HG02852 (cell line): Measurements from ENCODE around the gene MEIS1.

Experiments used
- ATAC-seq: cut with Tn5 transposase; IDR thresholded peaks from one replicate; pipeline ENCODE4 v1.9.1; 2021; ENCODE audit warnings: mild to moderate bottlenecking, moderate library complexity; ENCODE audit not compliant: unreplicated experiment

MEIS1 gene

DNA sequence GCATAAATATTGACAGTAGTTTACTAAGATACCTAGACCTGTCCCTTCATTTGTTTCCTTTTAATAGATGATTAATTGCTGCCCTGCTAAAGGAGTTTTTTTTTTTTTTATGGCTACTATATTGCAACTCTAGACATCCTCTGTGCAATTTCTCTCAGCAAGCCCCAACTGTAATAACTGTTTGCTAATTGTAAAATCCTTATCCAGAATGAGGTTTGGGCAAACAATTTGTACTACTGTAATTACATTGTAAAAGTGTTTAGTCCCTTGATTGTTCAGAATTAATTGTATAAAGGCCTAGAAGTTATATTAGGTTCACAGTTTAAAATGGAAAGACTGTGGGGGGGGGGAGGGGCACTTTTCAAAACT lies 3.7 kb upstream of the MEIS1 start:
- ATAC-seq: no peak

- ATAC-seq: no peak
Observed at GRCh38 chr2:66431846-66432587, 2.9 kb upstream of the MEIS1 start.

GRCh38 chr2:66432801-66433694 lies 1.9 kb upstream of the MEIS1 start:
- ATAC-seq: no peak

- no peak for ATAC-seq
Observed at GRCh38 chr2:66433695-66433944, 1.3 kb upstream of the MEIS1 start.

- ATAC-seq: no peak
Observed at GRCh38 chr2:66433945-66434678, 813 bp upstream of the MEIS1 start.

GRCh38 chr2:66435549-66435875 lies 587 bp downstream of the MEIS1 start:
- no peak for ATAC-seq

DNA sequence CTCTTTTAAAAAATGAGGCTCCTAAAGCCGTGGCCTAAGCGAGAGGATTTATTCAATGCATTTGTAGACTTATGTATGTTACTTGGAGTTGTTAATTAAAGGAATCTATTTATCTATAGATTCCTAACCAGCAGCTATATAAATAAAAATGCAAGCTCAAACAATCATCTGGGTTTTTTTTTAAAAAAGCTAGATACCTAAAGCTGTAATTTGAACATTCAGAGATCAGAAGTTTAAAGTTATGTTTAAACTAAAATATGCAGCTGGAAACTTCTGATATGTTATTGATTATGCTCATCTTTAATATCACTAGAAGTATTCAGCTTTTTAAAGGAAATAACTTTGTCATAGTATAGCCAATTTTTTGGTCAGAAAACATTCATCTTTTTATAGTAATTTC lies 1.0 kb downstream of the MEIS1 start:
- ATAC-seq: no peak

GRCh38 chr2:66436581-66437001 lies 1.7 kb downstream of the MEIS1 start:
- no peak for ATAC-seq

DNA sequence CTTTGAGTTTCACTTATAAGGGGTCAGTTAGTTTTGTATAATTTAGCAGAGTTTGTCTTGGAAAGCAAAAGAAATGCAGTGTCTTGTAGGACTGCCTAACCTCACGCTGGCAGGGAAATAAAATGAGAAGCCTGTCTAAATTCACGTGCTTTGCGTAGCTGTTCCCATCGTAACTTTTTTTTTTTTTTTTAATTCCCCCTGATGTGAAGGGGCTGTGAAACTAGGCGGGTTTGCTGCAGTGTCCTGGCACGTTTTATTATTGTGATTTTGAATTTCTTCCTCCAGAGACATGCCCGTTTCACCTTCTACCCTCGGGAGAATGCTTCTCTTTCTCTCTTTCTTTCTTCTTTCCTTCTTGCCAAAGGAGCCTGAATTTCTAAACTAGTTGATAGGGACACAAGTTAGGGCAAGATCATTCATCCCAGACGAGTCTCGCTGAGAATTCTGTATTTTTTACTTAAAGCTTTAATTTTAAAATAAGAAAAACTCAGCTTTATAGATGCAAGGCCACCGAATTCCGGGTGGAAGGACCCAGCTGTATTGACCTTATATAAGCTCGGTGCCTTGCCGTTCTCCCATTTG lies 2.3 kb downstream of the MEIS1 start:
- ATAC-seq: no peak

- ATAC-seq: no peak
Observed at GRCh38 chr2:66437691-66438497, 3.0 kb downstream of the MEIS1 start.

GRCh38 chr2:66438498-66438833 lies 3.5 kb downstream of the MEIS1 start:
- ATAC-seq: no peak

DNA sequence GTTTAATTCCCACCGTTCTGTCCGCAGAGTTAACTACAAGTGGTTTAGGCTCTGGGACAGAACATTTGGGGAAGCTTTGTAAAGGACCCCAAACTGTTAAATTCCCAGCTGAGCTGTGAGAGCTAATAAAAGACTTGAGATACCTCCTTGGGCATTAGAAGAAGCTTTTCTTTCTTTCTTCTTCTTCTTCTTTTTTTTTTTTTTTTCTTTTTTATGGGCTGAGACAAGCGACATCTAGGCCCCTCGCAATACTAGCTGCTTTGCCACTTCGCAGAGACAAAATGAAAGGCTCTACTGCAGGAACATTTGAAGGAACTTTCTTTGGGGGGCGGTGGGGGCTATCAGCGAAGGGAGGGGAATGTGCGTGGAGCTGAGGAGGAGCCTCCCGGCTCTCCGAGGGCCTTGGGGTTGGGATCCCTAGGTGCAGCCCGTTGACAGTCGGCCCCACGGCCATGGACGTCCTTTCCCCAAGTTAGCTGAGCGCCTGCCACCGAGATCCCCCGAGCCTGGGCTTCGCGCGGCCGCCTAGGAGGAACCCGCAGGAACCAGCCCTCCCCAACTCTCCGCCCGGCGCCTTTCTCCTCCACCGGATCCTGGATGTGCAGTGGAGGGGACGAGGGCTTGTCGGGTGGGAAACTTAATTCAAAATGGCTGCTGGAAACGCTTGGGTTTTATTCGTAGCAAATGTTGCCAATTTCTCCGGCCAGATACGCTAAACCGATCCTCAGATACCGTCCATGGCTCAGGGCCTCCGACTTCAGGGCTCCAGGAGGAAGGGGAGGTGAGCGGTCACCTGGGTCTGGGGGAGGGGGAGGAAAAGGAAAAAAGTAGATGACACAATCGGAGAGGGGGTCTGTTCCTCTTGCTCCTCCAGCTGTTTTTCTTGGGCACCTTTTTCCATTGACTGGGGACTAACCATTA lies 4.2 kb downstream of the MEIS1 start:
- no peak for ATAC-seq

DNA sequence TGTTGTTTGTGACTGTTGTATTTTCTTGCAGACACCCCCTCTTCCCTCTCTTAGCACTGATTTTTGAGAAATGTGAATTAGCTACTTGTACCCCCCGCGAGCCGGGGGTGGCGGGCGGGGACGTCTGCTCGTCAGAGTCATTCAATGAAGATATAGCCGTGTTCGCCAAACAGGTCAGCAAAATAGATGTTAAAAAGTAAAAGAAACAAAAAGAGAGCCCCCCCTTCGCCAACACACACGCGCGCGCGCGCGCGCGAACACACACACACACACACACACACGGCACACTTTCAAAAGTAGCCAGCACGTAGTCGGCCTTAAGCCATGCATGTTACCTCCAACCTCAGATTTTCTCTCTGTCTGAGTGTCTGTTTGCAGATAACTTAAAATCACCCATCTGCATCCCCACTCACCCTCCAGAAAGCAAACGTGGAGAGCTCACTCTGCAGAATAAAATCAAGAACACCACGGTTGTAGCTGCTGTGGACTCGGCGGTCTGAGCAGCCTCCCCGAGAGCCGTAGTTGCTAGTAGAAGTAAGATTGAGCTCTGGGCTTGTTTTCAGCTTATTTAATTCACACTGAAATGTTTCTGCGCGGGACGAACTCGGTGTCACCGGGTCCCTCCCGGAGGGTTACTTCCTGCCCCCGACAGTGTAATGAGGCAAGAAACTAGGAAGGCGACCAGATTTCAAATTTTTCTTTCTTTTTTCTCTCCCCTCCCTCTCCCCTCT lies 5.1 kb downstream of the MEIS1 start:
- no peak for ATAC-seq

GRCh38 chr2:66440708-66441497 lies 6.0 kb downstream of the MEIS1 start:
- no peak for ATAC-seq

DNA sequence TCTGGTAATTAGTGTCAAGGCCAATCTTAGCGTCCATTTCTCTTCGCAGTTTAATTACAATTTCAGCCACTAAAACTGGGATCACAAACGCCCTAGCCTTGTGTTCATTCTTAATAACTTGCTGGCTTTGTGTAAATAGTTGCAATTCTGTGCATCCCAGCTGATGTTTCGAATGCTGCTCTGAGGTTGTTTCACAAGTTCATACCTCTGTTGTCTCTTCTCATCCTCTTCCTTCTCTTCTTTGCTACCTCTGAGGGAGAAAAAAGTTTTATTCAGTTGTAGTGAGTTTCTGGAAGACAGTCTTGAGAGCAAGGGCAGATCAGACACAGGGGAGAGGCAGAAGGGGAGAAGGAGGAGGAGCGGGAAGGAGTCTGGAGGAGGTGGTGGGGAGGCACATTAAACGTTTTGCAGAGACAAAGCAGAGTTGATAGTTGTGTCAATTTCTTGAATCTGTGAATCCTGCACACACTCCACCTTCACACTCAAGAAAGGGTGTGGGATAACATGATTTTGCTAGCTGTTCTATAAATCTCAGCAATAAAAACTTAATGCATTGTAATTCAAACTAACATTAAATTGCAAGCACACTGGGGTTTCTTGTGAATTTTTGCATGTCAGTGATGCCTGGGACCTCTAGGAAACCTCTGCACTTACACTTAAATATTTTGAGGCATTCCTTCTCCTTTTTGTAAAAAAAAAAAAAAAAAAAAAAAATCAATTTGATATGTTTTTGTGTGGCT lies 6.8 kb downstream of the MEIS1 start:
- no peak for ATAC-seq

DNA sequence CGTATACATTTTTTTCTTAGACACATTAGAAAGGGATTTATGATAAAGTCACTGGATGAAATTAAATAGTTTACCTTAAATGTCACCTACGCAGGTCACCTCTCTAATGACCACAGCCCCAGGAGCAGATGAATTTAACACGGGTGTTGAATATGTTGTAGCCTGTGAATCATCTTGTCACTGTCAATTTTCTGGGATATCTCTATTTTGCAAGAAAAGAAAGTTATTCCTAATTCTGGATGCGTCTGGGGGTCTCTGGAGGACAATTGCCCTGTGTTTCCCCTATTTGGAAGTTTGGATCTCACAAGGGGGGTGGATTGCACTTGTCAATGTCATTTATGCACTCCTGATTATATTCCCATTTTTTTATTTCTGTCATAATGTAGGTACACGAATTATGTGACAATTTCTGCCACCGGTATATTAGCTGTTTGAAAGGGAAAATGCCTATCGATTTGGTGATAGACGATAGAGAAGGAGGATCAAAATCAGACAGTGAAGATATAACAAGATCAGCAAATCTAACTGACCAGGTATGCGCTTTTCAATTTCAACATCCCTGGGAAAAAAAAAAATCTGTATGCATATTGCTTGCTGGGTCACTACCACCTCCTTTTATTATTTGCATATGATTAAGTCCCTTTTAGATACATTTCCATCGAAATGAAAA lies 7.7 kb downstream of the MEIS1 start:
- ATAC-seq: no peak
